RWPE1 (cell line): ENCODE results near the gene MORF4L1.
"Not testable (repeated sequence)": the region's sequence is repeated elsewhere in the genome, so short reads cannot be mapped to it uniquely, and the experiment has no call there.

Source experiments
- CTCF ChIA-PET: fragments of 350-600 bp; sonication (Branson Sonifier 250); formaldehyde crosslinking; extraction: SDS; loops from one replicate; lab custom pipeline; 2021; lab: Yijun Ruan, JAX
- POLR2A ChIA-PET: fragments of 400-600 bp; formaldehyde crosslinking; extraction: SDS; loops from one replicate; lab custom pipeline; 2020; ENCODE audit warnings: antibody characterized with exemption; ENCODE audit not compliant: low non-redundant PET; lab: Yijun Ruan, JAX
- DNase-seq: peaks from one replicate; pipeline ENCODE4 v3.0.0; 2012; ENCODE audit warnings: low spot score
- H3K27ac ChIP-seq: fragments of 450-650 bp; 2 replicates; pipeline ENCODE4 v1.5.1; 2017
- TF ChIP-seq, protein P1 (sequence below): fragments of 450-650 bp; conservative IDR thresholded peaks from 2 replicates; pipeline ENCODE4 v1.5.1; 2017; ENCODE audit warnings: low read depth, mild to moderate bottlenecking

The MORF4L1 gene

DNA sequence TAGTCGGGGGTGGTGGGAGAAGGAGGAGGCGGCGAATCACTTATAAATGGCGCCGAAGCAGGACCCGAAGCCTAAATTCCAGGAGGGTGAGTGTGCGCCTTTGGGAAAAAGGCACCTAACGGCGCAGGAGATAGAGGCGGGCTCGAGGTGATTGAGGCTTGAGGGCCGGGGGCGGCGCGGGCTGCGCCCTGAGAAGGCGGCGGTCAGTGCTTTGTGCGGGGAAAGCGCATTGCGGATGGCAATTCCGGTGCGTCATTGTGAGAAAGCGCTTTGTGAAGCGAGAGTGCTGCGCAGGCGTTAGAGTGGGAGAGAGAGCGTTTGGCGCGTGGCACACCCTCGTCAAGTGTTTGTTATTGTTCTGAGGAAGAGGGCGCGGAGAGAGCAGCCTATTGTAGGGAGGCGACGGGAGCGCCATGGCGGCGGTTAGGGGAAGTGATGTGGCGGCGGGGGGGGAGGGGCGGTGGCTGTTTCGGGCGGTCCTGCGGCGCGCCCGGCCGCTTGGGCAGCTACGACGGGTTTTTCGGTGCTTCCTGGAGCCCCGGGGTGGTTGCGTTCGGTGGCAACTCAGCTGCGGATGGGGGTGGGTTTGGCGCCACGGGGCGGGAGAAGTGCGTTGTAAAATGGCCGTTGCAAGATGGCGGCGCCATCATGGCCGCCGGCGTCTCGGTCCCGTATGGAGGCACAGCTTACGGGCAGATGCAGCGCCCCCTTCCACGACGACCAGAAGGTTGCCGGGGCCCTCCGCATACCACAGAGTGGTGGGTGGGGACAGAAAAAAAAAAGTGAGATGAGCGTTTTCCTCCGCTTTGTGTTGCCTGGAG, 492 bp downstream of the MORF4L1 start:
- POLR2A ChIA-PET = no interaction called here

GRCh38 chr15:78873793-78874765, 1.4 kb downstream of the MORF4L1 start:
- TF ChIP-seq, protein P1, sequence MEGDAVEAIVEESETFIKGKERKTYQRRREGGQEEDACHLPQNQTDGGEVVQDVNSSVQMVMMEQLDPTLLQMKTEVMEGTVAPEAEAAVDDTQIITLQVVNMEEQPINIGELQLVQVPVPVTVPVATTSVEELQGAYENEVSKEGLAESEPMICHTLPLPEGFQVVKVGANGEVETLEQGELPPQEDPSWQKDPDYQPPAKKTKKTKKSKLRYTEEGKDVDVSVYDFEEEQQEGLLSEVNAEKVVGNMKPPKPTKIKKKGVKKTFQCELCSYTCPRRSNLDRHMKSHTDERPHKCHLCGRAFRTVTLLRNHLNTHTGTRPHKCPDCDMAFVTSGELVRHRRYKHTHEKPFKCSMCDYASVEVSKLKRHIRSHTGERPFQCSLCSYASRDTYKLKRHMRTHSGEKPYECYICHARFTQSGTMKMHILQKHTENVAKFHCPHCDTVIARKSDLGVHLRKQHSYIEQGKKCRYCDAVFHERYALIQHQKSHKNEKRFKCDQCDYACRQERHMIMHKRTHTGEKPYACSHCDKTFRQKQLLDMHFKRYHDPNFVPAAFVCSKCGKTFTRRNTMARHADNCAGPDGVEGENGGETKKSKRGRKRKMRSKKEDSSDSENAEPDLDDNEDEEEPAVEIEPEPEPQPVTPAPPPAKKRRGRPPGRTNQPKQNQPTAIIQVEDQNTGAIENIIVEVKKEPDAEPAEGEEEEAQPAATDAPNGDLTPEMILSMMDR = peak; percentile 41; the same call in 1 of the 2 replicates
- peak; percentile 28 for DNase-seq
- CTCF ChIA-PET = interaction anchor here (0.5 to 0.9 kb wide), 3 partner anchors 9 to 175 kb away, joined by 3 to 6 read pairs (median 5); no protein-coding TSS in a partner anchor
- POLR2A ChIA-PET = interaction anchor here (0.7 kb wide), 1 partner anchor 11 kb away, joined by 3 read pairs; no protein-coding TSS in a partner anchor
- peak overlapping the region; percentile 99 for H3K27ac ChIP-seq

More for the DNA sequence above, 492 bp downstream of the MORF4L1 start:
- peak overlapping the region; percentile 99 for H3K27ac ChIP-seq
- TF ChIP-seq, protein P1 = peak; percentile 66
- peak; percentile 76 for DNase-seq
- CTCF ChIA-PET = interaction anchor here (0.5 to 1.4 kb wide), 4 partner anchors 10 to 176 kb away, joined by 3 to 8 read pairs (median 6); no protein-coding TSS in a partner anchor

DNA sequence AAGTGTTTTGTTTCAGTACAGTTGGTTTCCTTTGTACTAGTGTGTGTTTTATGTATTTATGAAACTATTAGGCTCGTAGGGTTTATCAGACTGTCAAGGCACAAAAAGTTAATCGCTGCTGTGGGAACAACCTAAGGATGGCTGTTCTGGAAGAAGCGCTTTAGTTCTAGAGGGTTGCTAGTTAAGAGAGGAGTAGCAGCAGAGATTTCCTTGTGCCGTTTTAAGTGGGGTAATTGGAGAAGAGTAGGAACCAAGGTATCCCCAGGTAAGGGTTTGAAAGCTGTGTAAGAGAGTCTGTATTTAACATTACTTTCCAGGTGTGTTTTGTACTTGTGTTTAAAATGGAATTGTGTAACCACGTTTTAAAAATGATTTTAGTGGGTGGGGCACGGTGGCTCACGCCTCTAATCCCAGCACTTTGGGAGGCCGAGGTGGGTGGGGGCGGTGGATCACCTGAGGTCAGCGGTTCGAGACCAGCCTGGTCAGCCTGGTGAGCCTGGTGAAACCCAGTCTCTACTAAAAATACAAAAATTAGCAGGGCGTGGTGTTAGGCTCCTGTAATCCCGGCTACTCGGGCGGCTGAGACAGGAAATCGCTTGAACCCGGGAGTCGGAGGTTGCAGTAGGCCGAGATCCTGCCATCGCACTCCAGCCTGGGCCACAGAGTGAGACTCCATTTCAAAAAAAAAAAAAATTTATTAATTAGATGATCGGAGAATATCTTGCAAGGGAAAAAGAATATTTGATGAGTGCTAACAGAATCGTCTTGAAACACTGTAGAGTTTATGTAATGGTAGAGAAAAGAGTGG, 2.6 kb downstream of the MORF4L1 start:
- peak overlapping the region; percentile 29 for H3K27ac ChIP-seq
- POLR2A ChIA-PET = no interaction called here
- TF ChIP-seq, protein P1 = no peak
- no peak for DNase-seq
- CTCF ChIA-PET = interaction anchor here (0.7 kb wide), 1 partner anchor 30 kb away, joined by 3 read pairs; no protein-coding TSS in a partner anchor

DNA sequence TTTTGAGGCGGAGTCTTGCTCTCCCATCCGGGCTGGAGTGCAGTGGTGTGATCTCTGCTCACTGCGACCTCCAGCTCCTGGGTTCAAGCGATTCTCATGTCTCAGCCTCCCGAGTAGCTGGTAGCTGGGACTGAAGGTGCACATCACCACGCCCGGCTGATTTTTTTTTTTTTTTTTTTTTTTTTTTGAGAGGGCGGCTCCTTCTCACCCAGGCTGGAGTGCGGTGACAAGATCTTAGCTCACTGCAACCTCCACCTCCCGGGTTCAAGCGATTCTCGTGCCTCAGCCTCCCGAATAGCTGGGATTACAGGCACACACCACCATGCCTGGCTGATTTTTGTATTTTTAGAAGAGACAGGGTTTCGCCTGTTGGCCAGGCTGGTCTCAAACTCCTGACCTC, 4.3 kb downstream of the MORF4L1 start:
- POLR2A ChIA-PET, H3K27ac ChIP-seq, DNase-seq, CTCF ChIA-PET: not testable (repeated sequence)

DNA sequence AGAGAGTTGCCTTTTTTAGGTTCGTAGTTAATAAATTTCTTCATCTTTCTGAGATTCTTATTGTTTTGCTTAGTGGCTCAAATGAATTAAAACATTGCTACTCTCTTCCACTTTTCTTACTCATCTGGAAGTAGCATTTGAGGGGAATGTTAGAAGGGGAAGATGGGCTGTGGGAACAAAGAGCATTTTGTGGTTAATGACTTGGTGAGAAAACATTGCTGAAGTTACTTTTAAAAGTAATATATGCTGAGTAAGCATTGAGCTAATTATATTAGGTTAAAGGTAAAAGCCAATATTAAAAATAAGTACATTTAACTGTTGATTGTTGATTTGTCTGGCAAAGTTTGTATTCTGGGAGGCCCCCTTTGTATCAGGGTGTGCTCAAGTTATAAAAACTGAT, 5.7 kb downstream of the MORF4L1 start:
- TF ChIP-seq, protein P1 = no peak
- ChIA-PET CTCF (no interaction called here), POLR2A (no interaction called here)
- no peak for DNase-seq
- H3K27ac ChIP-seq = no peak overlapping the region

DNA sequence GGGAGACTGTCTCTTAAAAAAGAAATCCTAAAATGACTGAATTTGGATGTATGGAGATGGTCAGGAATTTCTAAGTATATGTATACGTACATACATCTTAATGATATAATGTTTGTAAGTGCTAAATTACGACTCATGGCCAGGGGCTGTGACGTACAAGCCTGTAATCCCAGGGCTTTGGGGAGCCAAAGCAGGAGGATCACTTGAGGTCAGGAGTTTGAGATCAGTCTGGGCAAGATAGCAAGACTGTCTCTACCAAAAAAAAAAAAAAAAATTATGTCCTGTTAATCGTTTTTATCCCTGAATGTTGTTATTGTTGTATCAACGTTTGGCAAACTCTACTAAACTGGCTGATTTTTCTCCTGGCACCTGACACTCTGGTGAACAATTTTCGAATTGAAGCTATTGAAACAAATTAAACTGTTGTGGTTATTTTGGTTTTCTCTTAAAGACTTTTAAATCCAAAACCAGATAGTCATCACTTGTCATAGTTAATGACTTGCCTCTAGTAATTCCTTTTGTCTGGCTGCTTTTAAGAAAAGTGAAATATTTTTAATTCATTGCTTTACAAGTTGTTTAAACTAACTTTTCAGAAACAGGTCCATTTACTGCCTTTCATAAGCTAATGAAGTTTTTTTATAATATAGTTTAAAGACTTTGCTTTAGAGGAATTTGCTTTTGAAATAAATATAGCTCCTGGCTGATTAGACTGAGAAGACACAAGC, 7.0 kb downstream of the MORF4L1 start:
- ChIA-PET CTCF (interaction anchor here (0.6 to 1.0 kb wide), 3 partner anchors 9 to 482 kb away, joined by 3 to 5 read pairs (median 3); no protein-coding TSS in a partner anchor), POLR2A (no interaction called here)
- TF ChIP-seq, protein P1 = no peak
- DNase-seq = no peak
- H3K27ac ChIP-seq = peak overlapping the region; percentile 45
